Measurements from ENCODE around the gene ABHD15. TPM values are rescaled to one million over a fixed set of nuclear protein-coding genes. Genes with fewer than 3 reads are reported as not detected.
A peak's percentile ranks its signal among the peaks of the same experiment; 100 is the strongest.
"Not testable (repeated sequence)": the region's sequence is repeated elsewhere in the genome, so short reads cannot be mapped to it uniquely, and the experiment has no call there.

ABHD15 gene
- total RNA-seq, 1 experiment from 2014 or later: 10.5 TPM

DNA sequence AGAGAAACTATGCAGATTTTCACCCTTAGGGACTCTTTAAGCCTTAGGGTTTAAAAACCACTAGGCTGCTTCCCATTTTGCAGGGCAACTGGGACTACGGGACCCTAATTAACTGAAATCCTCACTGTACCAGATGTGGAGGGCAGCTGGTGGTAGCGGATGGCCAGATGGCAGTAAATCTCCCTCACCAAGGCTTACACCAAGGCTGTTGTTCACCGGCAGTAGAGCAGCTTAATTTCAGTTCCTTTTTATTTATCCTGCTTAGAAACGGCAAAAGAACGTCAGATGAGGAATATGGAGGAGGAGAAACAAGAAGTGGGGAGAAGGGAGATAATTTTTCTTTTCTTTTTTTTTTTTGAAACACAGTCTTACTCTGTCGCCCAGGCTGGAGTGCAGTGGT lies 6.5 kb downstream of the ABHD15 start:
- intact Hi-C loops (cut with micrococcal nuclease; ENCODE audit: unreplicated experiment): no loop called here

GRCh38 chr17:29559640-29560039 lies 7.2 kb downstream of the ABHD15 start:
- no TSS peak for BruUV-seq (replicated peaks)
- no peaks in the 10 kb centered on the region; the same call in 1 of the 2 replicates for H3K36me3 ChIP-seq (ENCODE audit: control insufficient read depth, insufficient read depth, low read length)
- H3K9me3 Mint-ChIP-seq (ENCODE audit: unreplicated experiment): no peaks in the 10 kb centered on the region
- peaks cover 17% of the 10 kb centered on the region for H3K4me1 Mint-ChIP-seq (ENCODE audit: low read depth, unreplicated experiment)
- no peak overlapping the region for H3K27ac Mint-ChIP-seq (ENCODE audit: unreplicated experiment)
- no peak overlapping the region for H3K4me3 Mint-ChIP-seq (ENCODE audit: unreplicated experiment)
- TF ChIP-seq CTCF (IDR thresholded peaks at IDR 0.05; ENCODE audit: insufficient read depth in 1 of 2, low read depth in 1 of 2, low read length in 1 of 2, severe bottlenecking in 1 of 2, unreplicated experiment in 1 of 2): no peak
- DNase-seq: no peak
- POLR2A ChIA-PET: no interaction called here
- H3K4me3 ChIP-seq (ENCODE audit: low read depth, low read length): no peak overlapping the region
- CTCF ChIA-PET: no interaction called here
- H3K27me3 ChIP-seq (replicated peaks; ENCODE audit: control insufficient read depth, insufficient read depth, low read length): no peaks in the 10 kb centered on the region
- H3K27me3 Mint-ChIP-seq (ENCODE audit: insufficient read depth, unreplicated experiment): no peaks in the 10 kb centered on the region
- H3K4me1 ChIP-seq: peaks cover 40% of the 10 kb centered on the region
- intact Hi-C loops (cut with micrococcal nuclease; ENCODE audit: unreplicated experiment): no loop called here
- H3K9me3 ChIP-seq: no peaks in the 10 kb centered on the region
- peaks cover 30% of the 10 kb centered on the region for H3K36me3 Mint-ChIP-seq (ENCODE audit: insufficient read depth, unreplicated experiment)

More for the DNA sequence above, 6.5 kb downstream of the ABHD15 start:
- H3K4me3 Mint-ChIP-seq (ENCODE audit: unreplicated experiment): no peak overlapping the region
- Histone ChIP-seq H3K9me3 (no peaks in the 10 kb centered on the region), H3K4me3 (ENCODE audit: low read depth, low read length) (no peak overlapping the region), H3K36me3 (ENCODE audit: control insufficient read depth, insufficient read depth, low read length) (no peaks in the 10 kb centered on the region; the same call in 1 of the 2 replicates), H3K4me1 (peaks cover 37% of the 10 kb centered on the region), H3K27me3 (replicated peaks; ENCODE audit: control insufficient read depth, insufficient read depth, low read length) (no peaks in the 10 kb centered on the region)
- TF ChIP-seq CTCF (IDR thresholded peaks at IDR 0.05; ENCODE audit: insufficient read depth in 1 of 2, low read depth in 1 of 2, low read length in 1 of 2, severe bottlenecking in 1 of 2, unreplicated experiment in 1 of 2): no peak
- peaks cover 17% of the 10 kb centered on the region for H3K4me1 Mint-ChIP-seq (ENCODE audit: low read depth, unreplicated experiment)
- peaks cover 30% of the 10 kb centered on the region for H3K36me3 Mint-ChIP-seq (ENCODE audit: insufficient read depth, unreplicated experiment)
- BruUV-seq (replicated peaks): no TSS peak
- POLR2A ChIA-PET: no interaction called here
- CTCF ChIA-PET: no interaction called here
- no peaks in the 10 kb centered on the region for H3K9me3 Mint-ChIP-seq (ENCODE audit: unreplicated experiment)
- H3K27me3 Mint-ChIP-seq (ENCODE audit: insufficient read depth, unreplicated experiment): no peaks in the 10 kb centered on the region
- DNase-seq: no peak
- no peak overlapping the region for H3K27ac Mint-ChIP-seq (ENCODE audit: unreplicated experiment)

DNA sequence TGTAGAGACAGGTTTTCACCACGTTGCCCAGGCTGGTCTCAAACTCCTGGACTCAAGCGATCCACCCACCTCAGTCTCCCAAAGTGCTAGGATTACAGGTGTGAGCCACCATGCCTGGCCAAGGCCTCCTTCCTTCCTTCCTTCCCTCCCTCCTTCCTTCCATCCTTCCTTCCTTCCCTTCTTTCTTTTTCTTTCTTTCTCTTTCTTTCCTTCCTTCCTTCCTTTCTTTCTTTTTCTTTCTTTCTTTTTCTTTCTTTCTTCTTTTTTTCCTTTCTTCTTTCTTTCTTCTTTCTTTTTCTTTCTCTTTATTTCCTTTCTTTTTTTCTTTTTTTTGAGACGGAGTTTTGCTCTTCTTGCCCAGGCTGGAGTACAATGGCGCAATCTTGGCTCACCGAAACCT lies 8.7 kb downstream of the ABHD15 start:
- peak overlapping the region; percentile 60 for H3K27ac Mint-ChIP-seq (ENCODE audit: unreplicated experiment)
- H3K27me3 Mint-ChIP-seq (ENCODE audit: insufficient read depth, unreplicated experiment); H3K4me3 ChIP-seq (ENCODE audit: low read depth, low read length); H3K27me3 ChIP-seq (replicated peaks; ENCODE audit: control insufficient read depth, insufficient read depth, low read length); BruUV-seq (replicated peaks); POLR2A ChIA-PET; DNase-seq; H3K9me3 ChIP-seq; H3K36me3 ChIP-seq (ENCODE audit: control insufficient read depth, insufficient read depth, low read length); H3K9me3 Mint-ChIP-seq (ENCODE audit: unreplicated experiment); intact Hi-C loops (cut with micrococcal nuclease; ENCODE audit: unreplicated experiment); H3K4me3 Mint-ChIP-seq (ENCODE audit: unreplicated experiment): not testable (repeated sequence)
- H3K36me3 Mint-ChIP-seq (ENCODE audit: insufficient read depth, unreplicated experiment): peaks cover 30% of the 10 kb centered on the region
- CTCF ChIA-PET: interaction anchor here (2.3 kb wide), 1 partner anchor 21 kb away, joined by 13 read pairs; no protein-coding TSS in a partner anchor
- peaks cover 17% of the 10 kb centered on the region for H3K4me1 Mint-ChIP-seq (ENCODE audit: low read depth, unreplicated experiment)
- peaks cover 33% of the 10 kb centered on the region for H3K4me1 ChIP-seq

GRCh38 chr17:29557739-29558116 lies 9.1 kb downstream of the ABHD15 start:
- POLR2A ChIA-PET: no interaction called here
- Histone ChIP-seq H3K36me3 (ENCODE audit: control insufficient read depth, insufficient read depth, low read length) (no peaks in the 10 kb centered on the region; the same call in 1 of the 2 replicates), H3K27me3 (replicated peaks; ENCODE audit: control insufficient read depth, insufficient read depth, low read length) (no peaks in the 10 kb centered on the region), H3K9me3 (no peaks in the 10 kb centered on the region), H3K4me3 (ENCODE audit: low read depth, low read length) (no peak overlapping the region), H3K4me1 (peaks cover 33% of the 10 kb centered on the region)
- intact Hi-C loops (cut with micrococcal nuclease; ENCODE audit: unreplicated experiment): no loop called here
- TF ChIP-seq CTCF (IDR thresholded peaks at IDR 0.05; ENCODE audit: insufficient read depth in 1 of 2, low read depth in 1 of 2, low read length in 1 of 2, severe bottlenecking in 1 of 2, unreplicated experiment in 1 of 2): no peak
- DNase-seq: no peak
- Mint-ChIP-seq H3K9me3 (ENCODE audit: unreplicated experiment) (no peaks in the 10 kb centered on the region), H3K4me1 (ENCODE audit: low read depth, unreplicated experiment) (peaks cover 17% of the 10 kb centered on the region), H3K27me3 (ENCODE audit: insufficient read depth, unreplicated experiment) (no peaks in the 10 kb centered on the region), H3K27ac (ENCODE audit: unreplicated experiment) (peak overlapping the region; percentile 60), H3K4me3 (ENCODE audit: unreplicated experiment) (peak overlapping the region; percentile 26), H3K36me3 (ENCODE audit: insufficient read depth, unreplicated experiment) (peaks cover 26% of the 10 kb centered on the region)
- no TSS peak for BruUV-seq (replicated peaks)
- CTCF ChIA-PET: interaction anchor here (2.3 kb wide), 1 partner anchor 21 kb away, joined by 13 read pairs; no protein-coding TSS in a partner anchor

Measured in Caco-2 (cell line).